Embryonic facial prominence (tissue), 1 donor: ENCODE results near the gene GRM4.

Source experiments
- DNase-seq: peaks from one replicate; pipeline ENCODE4 v3.0.0-alpha.2; 2016; ENCODE audit errors: extremely low spot score

The GRM4 gene

DNA sequence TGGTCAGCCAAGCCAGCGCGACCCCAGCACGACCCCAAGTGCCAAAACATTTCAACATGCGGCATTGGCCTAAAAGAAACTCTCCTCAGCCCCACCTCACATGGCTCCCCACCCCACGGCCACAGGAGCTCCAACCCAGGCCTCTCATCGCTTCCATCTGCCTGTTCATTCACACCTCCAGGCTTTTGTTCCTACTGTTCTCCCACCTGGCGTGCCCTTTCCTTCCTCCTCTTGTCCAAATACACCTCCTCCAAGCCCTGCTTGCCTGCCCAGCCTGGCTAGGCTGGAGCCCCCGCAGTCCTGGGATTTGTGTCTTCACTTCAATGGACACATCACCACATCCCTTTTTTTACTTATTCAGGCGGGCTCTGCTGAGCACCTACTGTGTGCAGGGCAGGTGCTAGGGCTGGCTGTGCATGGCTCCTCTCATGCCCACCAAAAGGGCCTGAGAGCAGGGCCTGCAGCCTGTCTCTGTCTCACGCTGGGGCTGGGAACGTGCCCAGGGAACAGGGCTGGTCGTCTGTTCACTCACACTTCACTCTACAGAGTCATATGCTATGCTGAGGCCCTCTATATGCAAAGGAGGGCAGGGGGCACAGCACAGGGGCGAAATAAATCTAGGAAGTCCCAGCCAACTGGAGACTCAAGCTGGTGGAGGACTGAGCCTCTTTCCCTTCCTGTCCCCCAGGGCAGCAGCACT lies 61.1 kb downstream of the GRM4 start:
- no peak for DNase-seq

DNA sequence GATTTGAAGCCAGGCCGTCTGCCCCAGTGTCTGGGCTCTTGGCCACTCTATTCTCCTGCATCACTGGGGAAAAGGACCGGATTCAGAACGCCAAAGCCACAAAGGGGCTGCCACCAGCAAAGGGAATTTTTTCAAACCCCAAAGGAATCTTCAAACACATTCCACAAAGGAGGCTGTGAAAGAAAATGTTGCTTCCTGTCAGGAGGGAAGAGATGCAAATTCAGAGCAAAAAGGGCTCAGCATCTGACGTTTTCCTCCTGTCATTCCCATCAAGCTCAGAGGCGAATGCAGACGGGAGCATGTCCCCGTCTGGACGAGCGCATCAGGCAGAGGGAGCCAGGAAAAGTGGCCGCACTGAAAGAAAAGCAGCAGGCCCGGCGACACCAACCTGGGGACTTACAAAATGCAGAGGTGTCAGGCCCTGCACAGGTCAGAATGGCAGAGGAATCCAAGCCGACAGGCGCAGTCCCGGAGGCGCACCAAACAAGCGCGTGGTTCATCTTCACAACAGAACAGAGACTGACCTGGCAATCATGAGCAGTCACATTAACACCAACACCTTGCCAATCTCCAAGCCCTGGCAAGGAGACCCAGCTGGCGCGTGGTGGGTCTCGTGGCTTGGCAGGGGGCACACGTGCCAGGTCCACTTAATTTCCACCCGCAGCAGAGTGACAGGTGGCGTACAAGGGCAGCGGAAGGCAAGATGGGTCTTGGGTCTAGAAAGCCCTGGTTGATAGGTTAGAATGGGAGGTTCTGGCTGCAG lies 62.8 kb downstream of the GRM4 start:
- DNase-seq = no peak

DNA sequence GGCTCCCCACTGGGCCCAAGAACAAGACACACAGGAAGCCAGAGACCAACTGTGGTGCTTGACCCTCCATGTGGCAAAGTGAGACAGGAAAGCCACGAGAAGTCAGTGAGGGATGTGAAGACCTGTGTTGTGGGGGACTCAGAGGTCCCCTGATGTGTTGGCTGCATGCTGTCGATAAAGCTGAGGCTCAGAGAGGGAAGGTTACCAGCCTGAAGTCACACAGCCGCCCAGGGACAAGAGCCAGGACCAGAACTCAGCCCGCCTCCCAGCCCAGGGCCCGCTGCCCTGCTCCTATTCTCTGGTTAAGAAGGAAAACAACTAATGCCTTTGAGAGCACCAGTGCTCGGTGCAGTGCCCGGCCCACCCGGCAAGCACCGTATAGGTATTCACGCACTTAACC lies 63.5 kb downstream of the GRM4 start:
- no peak for DNase-seq

DNA sequence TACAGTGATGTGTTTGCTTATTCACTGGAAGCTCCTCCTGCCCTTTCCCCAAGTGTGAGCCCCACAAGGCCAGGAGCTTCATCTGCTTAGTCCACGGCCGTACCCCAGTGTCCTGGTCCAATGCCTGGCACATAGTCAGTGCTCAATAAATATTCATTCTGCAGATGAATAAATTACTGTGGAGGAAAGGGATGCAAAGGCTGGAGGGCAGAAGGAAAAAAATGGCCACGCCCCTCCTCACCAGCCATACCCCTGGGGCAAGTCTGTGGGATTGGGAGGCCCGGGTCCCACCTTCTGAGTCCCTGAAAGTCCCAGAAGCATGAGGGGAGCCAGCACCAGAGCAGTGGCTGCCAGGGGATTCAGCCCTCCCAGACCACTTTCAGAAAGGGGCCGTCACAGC lies 65.5 kb downstream of the GRM4 start:
- no peak for DNase-seq

DNA sequence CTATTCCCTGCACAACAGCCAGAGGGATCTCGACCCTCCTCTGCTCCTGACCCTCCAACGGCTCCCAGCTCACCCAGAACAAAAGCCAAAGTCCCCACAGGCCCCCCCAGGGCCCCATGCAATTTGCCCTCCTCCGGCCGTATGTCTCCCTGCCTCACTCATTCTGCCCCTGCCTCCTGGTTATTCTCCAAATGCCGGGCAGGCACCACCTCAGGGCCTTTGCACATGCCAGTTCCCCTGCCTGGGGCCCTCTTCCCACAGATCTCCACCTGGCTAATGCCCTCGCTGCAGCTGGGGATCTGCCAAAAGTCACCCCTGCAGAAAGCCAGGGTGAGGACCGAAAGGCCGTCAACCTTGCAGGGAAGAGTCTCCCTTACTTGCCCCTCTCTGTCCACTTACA lies 66.0 kb downstream of the GRM4 start:
- DNase-seq = no peak

DNA sequence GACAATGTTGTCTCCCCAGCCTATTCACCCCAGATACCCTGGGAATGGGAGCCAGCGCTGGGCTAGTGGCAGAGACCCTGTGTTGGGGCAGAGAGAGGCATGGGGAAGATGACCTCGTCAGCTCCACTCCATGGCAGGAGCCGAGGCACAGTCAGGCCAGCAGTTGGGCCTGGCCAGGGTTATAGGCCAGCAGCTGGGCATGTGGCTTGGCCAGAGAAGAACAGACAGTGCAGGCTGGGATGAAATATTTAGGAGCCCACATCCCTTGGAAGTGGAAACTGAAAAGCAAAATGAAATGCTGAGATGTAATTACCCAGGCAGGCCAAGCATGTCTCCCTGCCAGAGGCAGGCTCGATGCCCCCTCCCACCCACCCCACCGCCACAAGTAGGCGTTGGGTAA lies 70.0 kb downstream of the GRM4 start:
- no peak for DNase-seq

DNA sequence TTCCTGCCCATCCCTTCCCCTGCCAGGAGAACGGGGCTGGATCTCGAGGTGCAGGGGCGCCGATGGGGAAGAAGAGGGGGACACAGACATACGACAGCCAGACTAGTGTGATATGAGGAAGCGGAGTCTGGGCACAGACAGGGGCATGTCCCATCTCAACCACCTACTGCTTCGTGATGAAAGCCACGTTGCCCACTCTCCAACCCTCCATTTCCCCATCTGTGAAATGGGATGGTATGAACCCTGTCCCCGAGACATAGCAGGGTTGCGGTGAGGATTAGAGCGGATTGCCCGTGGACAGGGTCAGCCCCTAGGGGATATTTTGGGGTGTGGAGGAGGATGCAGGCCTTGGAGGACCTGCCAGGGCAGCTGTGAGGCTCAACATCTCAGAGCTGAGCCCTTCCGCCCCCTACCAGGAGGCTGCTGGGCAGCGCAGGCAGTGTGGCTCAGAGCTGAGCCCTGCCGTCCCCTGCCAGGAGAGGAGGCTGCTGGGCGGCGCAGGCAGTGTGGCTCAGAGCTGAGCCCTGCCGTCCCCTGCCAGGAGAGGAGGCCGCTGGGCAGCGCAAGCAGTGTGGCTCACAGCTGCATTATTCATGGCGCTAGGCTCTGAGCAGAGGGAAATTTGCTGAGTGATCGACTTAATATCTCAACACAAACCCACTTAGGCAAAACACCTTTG lies 71.7 kb downstream of the GRM4 start:
- no peak for DNase-seq

GRCh38 chr6:34073540-34073939 lies 72.3 kb downstream of the GRM4 start:
- DNase-seq = no peak

GRCh38 chr6:34072727-34073126 lies 73.2 kb downstream of the GRM4 start:
- no peak for DNase-seq

DNA sequence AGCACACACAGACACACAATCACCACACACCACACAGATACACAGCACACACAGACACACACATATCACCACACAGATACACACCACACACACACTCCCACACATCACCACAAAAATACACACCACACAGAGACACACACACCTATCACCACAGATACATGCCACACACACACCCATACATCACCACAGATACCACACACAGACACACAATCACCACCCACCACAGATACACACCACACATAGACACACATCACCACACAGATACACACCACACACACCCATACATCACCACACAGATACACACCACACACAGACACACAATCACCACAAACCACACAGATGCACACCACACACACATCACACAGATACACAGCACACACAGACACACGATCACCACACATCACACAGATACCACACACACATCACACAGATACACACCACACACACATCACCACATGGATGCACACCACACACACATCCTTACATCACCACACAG lies 74.0 kb downstream of the GRM4 start:
- DNase-seq = no peak

DNA sequence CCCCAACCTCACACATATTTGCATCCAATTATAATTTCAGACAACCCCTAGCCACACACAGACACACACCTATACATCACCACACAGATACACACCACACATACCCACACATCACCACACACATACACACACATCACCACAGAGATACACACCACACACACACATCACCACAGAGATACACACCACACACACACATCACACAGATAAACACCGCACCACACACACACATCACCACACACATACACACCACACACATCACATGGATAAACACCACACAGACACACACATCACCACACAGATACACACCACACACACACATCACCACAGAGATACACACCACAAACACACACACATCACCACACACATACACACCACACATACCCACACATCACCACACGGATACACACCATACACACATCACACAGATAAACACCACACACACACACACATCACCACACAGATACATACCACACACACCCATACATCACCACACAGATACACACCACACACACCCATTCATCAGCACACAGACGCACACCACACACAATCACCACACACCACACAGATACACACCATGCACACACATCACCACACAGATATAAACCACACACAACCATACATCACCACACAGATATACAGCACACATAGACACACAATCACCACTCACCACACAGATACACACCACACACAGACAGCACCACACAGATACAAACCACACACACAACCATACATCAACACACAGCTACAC lies 74.6 kb downstream of the GRM4 start:
- no peak for DNase-seq

GRCh38 chr6:34070315-34071135 lies 75.4 kb downstream of the GRM4 start:
- no peak for DNase-seq

DNA sequence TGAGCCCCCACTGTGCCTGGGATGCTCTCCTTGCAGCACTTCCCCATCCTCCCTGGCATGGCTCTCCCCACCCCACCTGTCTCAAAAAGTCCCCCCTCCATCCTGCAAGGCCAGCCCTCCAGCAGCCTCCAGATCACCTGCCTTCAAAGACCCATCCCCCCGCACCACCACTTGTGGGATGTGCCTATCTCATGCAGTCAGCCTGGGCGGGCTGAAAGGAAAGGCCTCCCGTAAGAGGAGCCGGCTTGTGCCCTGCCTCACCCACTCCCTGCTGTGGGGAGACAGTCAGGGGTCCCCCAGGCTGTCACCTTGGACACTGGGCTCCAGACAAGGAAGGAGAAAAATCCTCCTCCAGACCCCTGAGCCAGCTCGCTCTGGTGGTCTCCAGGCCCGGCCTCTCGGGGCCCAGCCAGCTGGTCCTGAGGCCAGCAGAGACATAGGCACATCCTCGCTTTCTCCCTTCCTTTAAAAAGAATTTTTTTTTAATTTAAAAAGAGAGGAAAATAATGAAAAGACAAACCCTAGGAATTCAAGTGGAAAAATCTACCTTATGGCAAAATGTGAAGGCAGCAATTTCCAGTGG lies 77.3 kb downstream of the GRM4 start:
- no peak for DNase-seq

- no peak for DNase-seq
Observed at GRCh38 chr6:34067814-34068213, 78.1 kb downstream of the GRM4 start.

DNA sequence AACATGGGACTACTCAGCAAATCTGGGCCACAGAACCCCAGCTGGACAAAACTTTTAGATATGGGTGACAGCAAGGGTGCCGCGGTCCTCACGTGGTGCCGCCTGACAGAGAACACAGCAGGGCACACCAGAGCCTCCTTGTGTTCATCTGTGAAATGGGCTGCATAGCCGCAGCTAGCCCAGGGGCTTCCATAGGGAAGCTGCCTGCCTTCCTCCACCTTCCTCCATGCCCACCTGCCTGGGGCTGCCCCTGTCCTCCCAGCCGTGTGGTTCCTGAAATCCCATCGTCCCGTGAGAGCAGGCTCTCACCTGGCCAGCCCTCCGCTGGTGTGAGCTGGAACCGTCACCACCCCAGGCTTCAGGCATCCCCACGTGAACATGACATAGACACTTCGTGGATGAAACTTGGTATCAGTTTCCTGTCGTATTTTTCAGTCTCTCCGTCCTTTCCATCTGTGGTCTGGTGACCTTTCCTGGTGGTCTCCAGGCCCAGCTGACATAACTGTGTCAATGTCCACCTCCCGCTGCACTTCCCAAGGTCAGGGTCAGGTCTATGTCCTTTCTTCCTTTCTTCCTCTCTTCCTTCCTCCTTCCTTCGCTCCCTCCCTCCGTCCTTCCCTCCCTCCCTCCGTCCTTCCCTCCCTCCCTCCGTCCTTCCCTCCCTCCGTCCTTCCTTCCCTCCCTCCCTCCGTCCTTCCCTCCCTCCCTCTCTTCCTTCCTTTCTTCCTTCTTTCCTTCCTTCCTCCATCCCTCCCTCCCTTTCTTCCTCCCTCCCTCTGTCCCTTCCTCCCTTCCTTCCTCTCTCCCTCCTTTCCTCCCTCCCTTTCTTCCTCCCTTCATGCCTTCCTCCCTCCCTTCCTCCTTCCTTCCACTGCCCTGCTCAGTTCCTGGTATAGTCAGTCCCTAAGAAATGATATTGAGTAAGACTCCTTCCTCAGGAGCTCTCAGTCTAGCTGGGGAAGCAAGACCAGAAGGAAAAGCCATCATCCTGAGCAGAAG lies 78.8 kb downstream of the GRM4 start:
- no peak for DNase-seq

- no peak for DNase-seq
Observed at GRCh38 chr6:34066218-34066571, 79.7 kb downstream of the GRM4 start.

- no peak for DNase-seq
Observed at GRCh38 chr6:34065466-34066217, 80.2 kb downstream of the GRM4 start.

DNA sequence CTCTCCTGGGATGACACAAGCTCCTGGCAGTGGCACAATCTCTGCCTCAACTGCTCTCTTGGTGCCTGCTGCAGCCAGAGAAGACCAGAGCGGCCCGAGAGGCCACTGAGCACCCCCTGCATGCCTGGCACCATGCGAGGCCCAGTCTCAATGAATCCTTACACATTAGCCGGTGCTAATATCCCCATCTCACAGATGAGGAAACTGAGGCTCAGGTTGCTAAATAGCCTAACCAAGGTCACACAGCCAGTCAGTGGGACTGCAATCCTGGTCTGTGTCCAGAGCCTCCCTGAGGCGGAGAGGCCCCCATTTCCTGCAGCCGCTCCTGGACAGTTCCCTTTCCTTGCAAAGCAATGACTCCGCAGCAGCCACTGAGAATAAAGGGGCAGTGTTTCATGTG lies 81.2 kb downstream of the GRM4 start:
- DNase-seq = no peak

DNA sequence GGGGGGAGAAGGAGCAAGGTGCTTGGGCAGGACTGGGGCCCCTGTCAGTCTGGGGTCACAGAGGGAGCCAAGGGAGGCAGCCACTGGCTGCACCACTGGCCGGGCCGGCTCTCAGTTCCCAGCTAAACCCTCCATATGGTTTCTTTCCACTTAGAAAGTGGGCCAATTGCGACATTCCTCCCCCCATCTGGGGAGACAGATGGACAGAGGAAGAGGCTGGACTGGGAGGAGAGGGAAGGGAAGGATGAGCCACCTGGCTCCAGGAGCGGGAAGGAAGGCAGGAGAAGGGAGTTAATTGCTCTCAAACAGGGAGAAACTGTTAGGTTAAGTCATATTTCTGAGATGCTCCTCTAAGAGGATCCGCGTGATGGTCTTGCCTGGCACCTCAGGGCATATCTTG lies 82.2 kb downstream of the GRM4 start:
- no peak for DNase-seq
